Activated CD4-positive, CD25-positive, alpha-beta regulatory T cell treated with anti-CD3 and anti-CD28 coated beads, Interleukin-2, amount 50 U/mL, for 16 hours (primary cell): ENCODE data around the gene DPP3.

ENCODE experiments used
- DNase-seq: peaks from one replicate; pipeline ENCODE4 v3.0.0-alpha.2; 2020; ENCODE audit warnings: low read depth, low spot score

Gene DPP3

GRCh38 chr11:66556086-66556485, 75.9 kb downstream of the DPP3 start:
- DNase-seq, result no peak

GRCh38 chr11:66557733-66558326, 77.6 kb downstream of the DPP3 start:
- DNase-seq, result no peak
